GM12872 (cell line): ENCODE measurements around the gene DCHS2.
A peak's percentile ranks its signal among the peaks of the same experiment; 100 is the strongest.

ENCODE experiments used
- TF ChIP-seq, protein P1 (sequence below): IDR thresholded peaks from 3 replicates; pipeline ENCODE4 v1.5.1; 2011; ENCODE audit warnings: low read depth, mild to moderate bottlenecking, low read length, moderate library complexity; ENCODE audit not compliant: insufficient read depth

The DCHS2 gene

DNA sequence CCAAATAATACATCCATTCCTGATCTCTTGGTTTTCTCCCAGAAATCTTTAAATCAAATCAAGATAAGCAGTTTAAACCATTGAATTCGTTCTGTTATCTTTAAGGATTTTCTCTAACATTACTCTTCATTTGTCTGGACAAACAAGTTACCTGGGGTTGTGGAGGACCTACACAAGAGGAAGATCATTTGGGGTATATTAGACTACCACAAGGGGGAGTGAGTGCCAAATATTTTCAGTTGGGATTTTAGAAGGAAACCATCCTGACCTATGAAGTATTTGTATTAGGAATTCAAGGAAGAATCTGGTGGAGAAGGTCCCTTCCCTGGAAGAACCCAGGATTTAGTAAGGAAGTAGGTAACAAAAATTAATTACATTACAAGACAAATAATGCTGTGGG, 12.0 kb upstream of the DCHS2 start:
- TF ChIP-seq, protein P1, sequence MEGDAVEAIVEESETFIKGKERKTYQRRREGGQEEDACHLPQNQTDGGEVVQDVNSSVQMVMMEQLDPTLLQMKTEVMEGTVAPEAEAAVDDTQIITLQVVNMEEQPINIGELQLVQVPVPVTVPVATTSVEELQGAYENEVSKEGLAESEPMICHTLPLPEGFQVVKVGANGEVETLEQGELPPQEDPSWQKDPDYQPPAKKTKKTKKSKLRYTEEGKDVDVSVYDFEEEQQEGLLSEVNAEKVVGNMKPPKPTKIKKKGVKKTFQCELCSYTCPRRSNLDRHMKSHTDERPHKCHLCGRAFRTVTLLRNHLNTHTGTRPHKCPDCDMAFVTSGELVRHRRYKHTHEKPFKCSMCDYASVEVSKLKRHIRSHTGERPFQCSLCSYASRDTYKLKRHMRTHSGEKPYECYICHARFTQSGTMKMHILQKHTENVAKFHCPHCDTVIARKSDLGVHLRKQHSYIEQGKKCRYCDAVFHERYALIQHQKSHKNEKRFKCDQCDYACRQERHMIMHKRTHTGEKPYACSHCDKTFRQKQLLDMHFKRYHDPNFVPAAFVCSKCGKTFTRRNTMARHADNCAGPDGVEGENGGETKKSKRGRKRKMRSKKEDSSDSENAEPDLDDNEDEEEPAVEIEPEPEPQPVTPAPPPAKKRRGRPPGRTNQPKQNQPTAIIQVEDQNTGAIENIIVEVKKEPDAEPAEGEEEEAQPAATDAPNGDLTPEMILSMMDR = peak; percentile 53

DNA sequence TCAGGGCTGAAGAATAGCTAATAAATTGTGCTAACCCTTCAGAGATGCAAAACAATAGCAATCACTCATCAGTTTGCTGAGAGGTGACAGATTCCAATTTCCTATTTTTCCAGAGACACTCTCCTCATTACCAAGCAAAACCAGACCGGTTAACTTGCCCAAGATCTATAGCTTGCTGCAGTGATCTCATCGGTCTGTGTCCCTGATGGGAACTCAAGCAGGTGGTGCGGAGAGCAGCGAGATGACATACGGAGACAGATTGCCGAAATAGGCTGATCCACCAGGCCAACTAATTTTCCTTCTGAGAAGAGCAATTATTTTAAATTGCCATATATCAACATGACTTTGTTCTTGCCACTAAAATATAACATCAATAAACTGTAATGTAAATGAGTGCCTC, 10.5 kb upstream of the DCHS2 start:
- TF ChIP-seq, protein P1 = no peak

DNA sequence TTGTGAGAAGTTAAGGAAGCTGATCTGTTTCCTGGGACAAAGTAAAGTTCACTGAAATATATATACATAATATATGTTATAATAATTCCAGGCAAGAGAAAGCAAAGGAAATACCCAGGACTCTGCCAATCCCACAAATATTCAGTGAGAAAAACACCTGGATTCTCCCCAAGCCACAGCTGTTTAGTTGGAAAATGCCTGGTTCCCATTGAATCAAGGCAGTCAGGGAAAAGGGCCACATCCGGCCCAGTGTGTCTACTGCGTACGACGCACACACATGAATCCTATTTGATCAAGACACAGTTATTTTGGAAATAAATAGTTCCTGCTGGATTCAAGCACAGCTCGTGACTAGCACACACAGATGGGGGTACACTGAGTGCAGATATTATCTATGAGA, 6.3 kb upstream of the DCHS2 start:
- TF ChIP-seq, protein P1 = no peak

DNA sequence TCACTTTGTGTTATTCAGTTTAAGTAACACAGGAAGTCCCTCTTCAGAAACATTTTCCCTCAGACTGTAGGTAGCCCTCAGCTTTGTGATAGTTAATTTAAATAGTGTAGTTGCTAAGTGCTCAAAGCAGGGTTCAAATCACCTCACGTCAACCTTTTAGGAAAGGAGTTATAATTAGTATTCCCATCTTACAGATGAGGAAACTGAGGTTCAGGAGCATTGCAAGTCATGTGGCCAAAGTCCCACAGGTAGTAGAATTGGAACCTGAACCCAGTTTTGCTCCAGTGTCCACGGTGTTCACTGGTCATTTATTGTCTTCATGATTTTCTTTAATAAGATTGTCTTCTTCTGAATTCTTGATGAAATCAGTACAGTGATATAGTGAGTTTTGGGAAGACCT, 4.3 kb upstream of the DCHS2 start:
- TF ChIP-seq, protein P1 = no peak

DNA sequence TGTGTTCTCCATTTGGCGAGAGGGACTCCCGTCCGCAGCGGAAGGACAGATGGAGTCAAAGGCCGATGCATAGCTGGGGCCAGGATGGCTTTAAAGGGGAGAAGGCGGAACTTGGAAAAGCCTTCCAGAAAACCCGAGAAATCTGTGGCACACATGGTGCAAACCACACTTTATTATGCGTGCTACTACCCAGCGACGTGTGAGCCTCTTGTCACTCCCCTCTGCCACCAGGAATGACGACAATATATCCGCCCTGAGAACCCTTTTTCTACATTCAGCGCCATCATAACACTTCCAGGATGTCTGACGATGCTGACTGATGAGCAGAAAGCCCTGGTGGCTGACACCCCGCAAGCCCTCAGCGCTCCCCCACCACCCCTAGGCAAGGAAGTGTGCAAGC, 689 bp upstream of the DCHS2 start:
- TF ChIP-seq, protein P1 = no peak

DNA sequence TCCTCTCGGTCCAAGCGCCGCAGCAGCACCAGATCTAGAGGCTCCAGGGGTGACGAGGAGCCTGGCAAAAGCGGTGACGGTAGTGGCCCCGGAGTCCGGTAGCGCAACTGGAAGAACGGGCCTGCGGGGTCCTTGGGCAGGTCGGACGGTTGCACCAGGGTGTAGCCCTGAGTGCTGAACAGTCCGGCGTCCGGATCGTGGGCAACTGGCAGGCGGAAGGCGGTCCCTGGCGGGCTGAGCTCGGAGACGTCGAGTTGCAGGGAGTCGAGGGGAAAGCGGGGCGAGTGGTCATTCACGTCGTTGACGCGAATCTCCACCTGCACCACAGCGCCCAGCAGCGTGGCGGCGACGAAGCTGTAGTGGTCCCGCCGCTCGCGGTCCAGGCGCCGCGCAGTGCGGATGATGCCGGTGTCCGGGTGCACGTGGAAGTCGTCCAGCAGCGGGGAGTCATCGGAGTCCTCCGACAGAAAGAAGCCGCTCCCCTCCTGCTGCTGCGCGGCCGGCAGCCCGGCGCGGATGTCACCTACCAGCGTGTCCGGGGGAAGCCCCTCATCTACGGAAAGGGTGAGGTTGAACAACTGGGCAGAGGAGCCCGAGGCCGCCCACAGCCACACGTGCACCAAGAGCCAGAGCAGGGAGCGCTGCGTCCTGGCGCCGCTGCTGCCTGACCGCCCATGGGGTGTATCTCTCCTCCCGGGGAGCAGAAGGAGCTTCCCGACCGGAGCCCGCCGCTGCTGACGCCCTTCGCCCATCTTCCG, 837 bp downstream of the DCHS2 start:
- TF ChIP-seq, protein P1 = no peak

DNA sequence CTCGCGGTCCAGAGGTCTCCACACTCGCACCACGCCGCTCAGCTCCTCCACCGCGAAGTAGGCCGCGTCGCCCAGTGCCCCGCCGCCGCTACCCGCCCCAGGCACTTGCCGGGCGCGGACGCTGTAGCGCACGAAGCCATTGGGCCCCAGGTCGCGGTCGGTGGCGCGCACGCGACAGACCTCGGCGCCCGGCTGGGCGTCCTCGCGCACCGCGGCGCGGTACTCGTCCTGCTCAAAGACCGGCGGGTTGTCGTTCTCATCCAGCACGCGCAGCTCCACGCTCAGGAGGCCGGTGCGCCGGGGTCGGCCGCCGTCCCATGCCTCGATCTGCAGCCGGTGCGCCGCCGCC, 1.4 kb downstream of the DCHS2 start:
- TF ChIP-seq, protein P1 = no peak
